Activated CD4-positive, alpha-beta T cell treated with anti-CD3 and anti-CD28 coated beads, Interleukin-2, amount 10 ng/mL, durations not matched to agents 7 days and 5 days (primary cell): ENCODE measurements around the gene FAAH2. TPM values are rescaled to one million over a fixed set of nuclear protein-coding genes. Genes with fewer than 3 reads are reported as not detected.

ENCODE experiments used
- CTCF ChIA-PET: fragments of 350-600 bp; sonication (Branson Sonifier 250); formaldehyde crosslinking; loops from one replicate; lab custom pipeline; 2021; ENCODE audit warnings: antibody characterized with exemption; lab: Charles Lee
- POLR2A ChIA-PET: fragments of 350-600 bp; sonication (Branson Sonifier 250); formaldehyde crosslinking; loops from one replicate; lab custom pipeline; 2021; ENCODE audit warnings: antibody characterized with exemption; lab: Charles Lee
- DNase-seq: peaks from one replicate; pipeline ENCODE4 v3.0.0-alpha.2; 2020
- H3K27ac Mint-ChIP-seq: one replicate; pipeline ENCODE4 v1.8.0; 2021; ENCODE audit warnings: mild to moderate bottlenecking, moderate library complexity, mixed read lengths
- H3K27me3 Mint-ChIP-seq: one replicate; pipeline ENCODE4 v1.8.0; 2021; ENCODE audit warnings: mixed read lengths
- H3K36me3 Mint-ChIP-seq: one replicate; pipeline ENCODE4 v1.8.0; 2021; ENCODE audit warnings: low read depth, mixed read lengths
- H3K4me1 Mint-ChIP-seq: one replicate; pipeline ENCODE4 v1.8.0; 2021; ENCODE audit warnings: mixed read lengths
- H3K4me3 Mint-ChIP-seq: one replicate; pipeline ENCODE4 v1.8.0; 2021; ENCODE audit warnings: mild to moderate bottlenecking, moderate library complexity, mixed read lengths
- H3K9me3 Mint-ChIP-seq: one replicate; pipeline ENCODE4 v1.8.0; 2021; ENCODE audit warnings: mixed read lengths
- total RNA-seq, 2 experiments: library from RNA; stranded (reverse); gene quantifications; one replicate each; pipeline ENCODE4 v1.2.3, GENCODE V29; 2021

The FAAH2 gene, protein sequence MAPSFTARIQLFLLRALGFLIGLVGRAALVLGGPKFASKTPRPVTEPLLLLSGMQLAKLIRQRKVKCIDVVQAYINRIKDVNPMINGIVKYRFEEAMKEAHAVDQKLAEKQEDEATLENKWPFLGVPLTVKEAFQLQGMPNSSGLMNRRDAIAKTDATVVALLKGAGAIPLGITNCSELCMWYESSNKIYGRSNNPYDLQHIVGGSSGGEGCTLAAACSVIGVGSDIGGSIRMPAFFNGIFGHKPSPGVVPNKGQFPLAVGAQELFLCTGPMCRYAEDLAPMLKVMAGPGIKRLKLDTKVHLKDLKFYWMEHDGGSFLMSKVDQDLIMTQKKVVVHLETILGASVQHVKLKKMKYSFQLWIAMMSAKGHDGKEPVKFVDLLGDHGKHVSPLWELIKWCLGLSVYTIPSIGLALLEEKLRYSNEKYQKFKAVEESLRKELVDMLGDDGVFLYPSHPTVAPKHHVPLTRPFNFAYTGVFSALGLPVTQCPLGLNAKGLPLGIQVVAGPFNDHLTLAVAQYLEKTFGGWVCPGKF
- total RNA-seq = 1 to 10 TPM; 1.4 to 1.9 TPM

GRCh38 chrX:57286507-57287251 is at the start of gene FAAH2:
FAAH2 (plus strand) TSS chrX:57286706; CDS start chrX:57286826, 120 bp downstream.
- ChIA-PET CTCF (no interaction called here), POLR2A (interaction anchor here (0.6 kb wide), 1 partner anchor 73 kb away, joined by 4 read pairs; no protein-coding TSS in a partner anchor)
- H3K4me1 Mint-ChIP-seq = peaks cover 45% of the 10 kb centered on the region
- no peaks in the 10 kb centered on the region for H3K27me3 Mint-ChIP-seq
- peak within 1 kb of the TSS; percentile 75 for H3K4me3 Mint-ChIP-seq
- H3K27ac Mint-ChIP-seq = peak within 1 kb of the TSS; percentile 89
- H3K36me3 Mint-ChIP-seq = no peaks in the 10 kb centered on the region
- DNase-seq = peak; percentile 45
- H3K9me3 Mint-ChIP-seq = no peaks in the 10 kb centered on the region

DNA sequence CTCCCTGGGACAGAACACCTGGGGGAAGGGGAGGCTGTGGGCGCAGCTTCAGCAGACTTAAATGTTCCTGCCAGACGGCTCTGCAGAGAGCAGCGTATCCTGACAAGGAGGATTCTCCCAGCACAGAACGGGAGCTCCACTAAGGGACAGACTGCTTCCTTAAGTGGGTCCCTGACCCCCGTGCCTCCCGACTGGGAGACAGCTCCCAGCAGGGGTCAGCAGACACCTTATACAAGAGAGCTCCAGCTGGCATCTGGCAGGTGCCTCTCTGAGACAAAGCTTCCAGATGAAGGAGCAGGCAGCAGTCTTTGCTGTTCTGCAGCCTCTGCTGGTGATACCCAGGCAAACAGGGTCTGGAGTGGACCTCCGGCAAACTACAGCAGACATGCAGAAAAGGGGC is 44.5 kb upstream of the FAAH2 start:
- H3K36me3 Mint-ChIP-seq = peaks cover 1% of the 10 kb centered on the region
- no peaks in the 10 kb centered on the region for H3K4me1 Mint-ChIP-seq
- ChIA-PET POLR2A (no interaction called here), CTCF (interaction anchor here (0.8 kb wide), 1 partner anchor 12 kb away, joined by 3 read pairs; no protein-coding TSS in a partner anchor)
- H3K27me3 Mint-ChIP-seq = no peaks in the 10 kb centered on the region
- H3K4me3 Mint-ChIP-seq = no peak overlapping the region
- no peak for DNase-seq
- H3K27ac Mint-ChIP-seq = no peak overlapping the region
- H3K9me3 Mint-ChIP-seq = peaks cover 5% of the 10 kb centered on the region

DNA sequence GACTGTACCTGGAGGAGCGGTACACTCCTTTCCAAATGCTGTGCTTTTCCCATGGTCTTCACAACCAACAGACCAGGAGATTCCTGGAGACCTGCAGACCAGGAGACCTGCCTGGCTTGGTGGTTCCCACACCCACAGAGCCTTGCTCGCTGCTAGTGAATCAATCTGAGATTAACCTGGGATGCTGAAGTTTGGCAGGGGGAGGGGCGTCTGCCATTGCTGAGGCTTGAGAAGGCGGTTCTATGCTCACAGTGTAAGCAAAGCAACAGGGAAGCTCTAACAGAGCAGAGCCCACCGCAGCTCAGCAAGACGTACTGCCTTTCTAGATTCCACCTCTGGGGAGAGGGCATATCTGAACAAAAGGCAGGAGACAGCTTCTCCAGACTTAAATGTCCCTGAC is 34.5 kb upstream of the FAAH2 start:
- H3K9me3 Mint-ChIP-seq = peaks cover 8% of the 10 kb centered on the region
- H3K27ac Mint-ChIP-seq = no peak overlapping the region
- no peaks in the 10 kb centered on the region for H3K4me1 Mint-ChIP-seq
- no peak for DNase-seq
- H3K27me3 Mint-ChIP-seq = no peaks in the 10 kb centered on the region
- ChIA-PET POLR2A (no interaction called here), CTCF (no interaction called here)
- H3K36me3 Mint-ChIP-seq = no peaks in the 10 kb centered on the region
- no peak overlapping the region for H3K4me3 Mint-ChIP-seq

GRCh38 chrX:57265126-57265525 is 21.4 kb upstream of the FAAH2 start:
- Mint-ChIP-seq H3K36me3 (no peaks in the 10 kb centered on the region), H3K9me3 (peaks cover 8% of the 10 kb centered on the region), H3K27ac (no peak overlapping the region), H3K4me1 (no peaks in the 10 kb centered on the region), H3K4me3 (no peak overlapping the region), H3K27me3 (no peaks in the 10 kb centered on the region)
- ChIA-PET POLR2A (no interaction called here), CTCF (interaction anchor here (1.1 kb wide), 1 partner anchor 17 kb away, joined by 3 read pairs; no protein-coding TSS in a partner anchor)
- DNase-seq = no peak

GRCh38 chrX:57266275-57266674 is 20.2 kb upstream of the FAAH2 start:
- H3K36me3 Mint-ChIP-seq = no peaks in the 10 kb centered on the region
- H3K27me3 Mint-ChIP-seq = no peaks in the 10 kb centered on the region
- H3K4me1 Mint-ChIP-seq = no peaks in the 10 kb centered on the region
- no peak overlapping the region for H3K4me3 Mint-ChIP-seq
- peaks cover 8% of the 10 kb centered on the region for H3K9me3 Mint-ChIP-seq
- no peak overlapping the region for H3K27ac Mint-ChIP-seq
- ChIA-PET POLR2A (no interaction called here), CTCF (interaction anchor here (1.1 kb wide), 1 partner anchor 16 kb away, joined by 3 read pairs; no protein-coding TSS in a partner anchor)
- no peak for DNase-seq

DNA sequence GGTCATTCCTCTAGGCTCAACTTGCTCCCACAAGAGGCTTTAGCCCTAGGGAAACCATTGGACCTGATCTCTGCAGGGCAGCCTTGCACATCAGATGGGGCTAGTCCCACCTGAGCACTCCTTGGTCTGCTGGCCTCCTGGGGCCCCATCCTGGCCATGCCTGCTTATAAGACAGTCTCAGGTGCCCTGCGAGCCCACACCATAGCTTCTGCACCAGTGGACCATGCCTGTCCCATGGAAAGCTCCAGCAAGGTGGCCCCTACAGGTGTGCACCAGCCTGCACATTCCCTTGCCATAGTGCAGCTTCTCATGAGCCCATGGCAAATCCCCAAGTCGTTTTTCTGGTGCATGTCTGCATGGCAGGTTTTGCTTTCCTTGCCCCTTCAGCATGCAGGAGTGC is 19.6 kb upstream of the FAAH2 start:
- ChIA-PET POLR2A (no interaction called here), CTCF (interaction anchor here (0.5 kb wide), 1 partner anchor 8 kb away, joined by 4 read pairs; no protein-coding TSS in a partner anchor)
- no peaks in the 10 kb centered on the region for H3K36me3 Mint-ChIP-seq
- H3K9me3 Mint-ChIP-seq = peaks cover 8% of the 10 kb centered on the region
- H3K4me1 Mint-ChIP-seq = no peaks in the 10 kb centered on the region
- H3K27me3 Mint-ChIP-seq = no peaks in the 10 kb centered on the region
- H3K27ac Mint-ChIP-seq = no peak overlapping the region
- DNase-seq = no peak
- H3K4me3 Mint-ChIP-seq = no peak overlapping the region

DNA sequence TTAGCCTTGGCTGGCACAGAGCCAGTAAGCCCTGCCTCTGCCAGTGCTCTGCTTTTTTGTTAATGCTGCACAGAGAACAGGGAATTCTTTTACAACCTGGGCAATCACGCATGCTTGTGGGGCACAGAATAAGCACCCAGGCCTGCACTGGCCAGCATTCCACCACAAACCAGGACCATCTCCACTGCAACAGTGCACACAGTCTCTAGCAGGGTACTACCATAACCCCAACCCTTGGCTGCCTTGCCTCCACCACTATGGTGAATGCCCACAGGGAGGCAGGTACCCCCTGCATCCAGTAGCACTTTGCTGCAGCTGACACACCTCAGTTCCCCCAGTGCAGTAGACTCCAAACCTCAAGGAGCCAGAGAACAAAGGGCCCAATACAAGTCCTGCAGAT is 19.2 kb upstream of the FAAH2 start:
- Mint-ChIP-seq H3K4me1 (no peaks in the 10 kb centered on the region), H3K27ac (no peak overlapping the region), H3K27me3 (no peaks in the 10 kb centered on the region), H3K4me3 (no peak overlapping the region), H3K9me3 (peaks cover 8% of the 10 kb centered on the region), H3K36me3 (no peaks in the 10 kb centered on the region)
- CTCF ChIA-PET = interaction anchor here (0.5 kb wide), 1 partner anchor 9 kb away, joined by 4 read pairs; no protein-coding TSS in a partner anchor
- DNase-seq = no peak
- POLR2A ChIA-PET = no interaction called here

GRCh38 chrX:57270980-57271379 is 15.5 kb upstream of the FAAH2 start:
- CTCF ChIA-PET = no interaction called here
- POLR2A ChIA-PET = no interaction called here
- Mint-ChIP-seq H3K4me1 (no peaks in the 10 kb centered on the region), H3K27me3 (no peaks in the 10 kb centered on the region), H3K9me3 (peaks cover 8% of the 10 kb centered on the region), H3K4me3 (no peak overlapping the region), H3K36me3 (no peaks in the 10 kb centered on the region), H3K27ac (no peak overlapping the region)
- no peak for DNase-seq

GRCh38 chrX:57282568-57282967 is 3.9 kb upstream of the FAAH2 start:
- peaks cover 32% of the 10 kb centered on the region for H3K4me1 Mint-ChIP-seq
- no peaks in the 10 kb centered on the region for H3K9me3 Mint-ChIP-seq
- POLR2A ChIA-PET = no interaction called here
- no peak for DNase-seq
- H3K27ac Mint-ChIP-seq = peak overlapping the region; percentile 75
- CTCF ChIA-PET = interaction anchor here (0.6 to 1.2 kb wide), 3 partner anchors 17 to 172 kb away, joined by 3 read pairs; no protein-coding TSS in a partner anchor
- H3K4me3 Mint-ChIP-seq = no peak overlapping the region
- H3K27me3 Mint-ChIP-seq = peaks cover 2% of the 10 kb centered on the region
- no peaks in the 10 kb centered on the region for H3K36me3 Mint-ChIP-seq

GRCh38 chrX:57285001-57285400 is 1.5 kb upstream of the FAAH2 start:
- H3K27ac Mint-ChIP-seq = no peak overlapping the region
- POLR2A ChIA-PET = interaction anchor here (0.6 kb wide), 1 partner anchor 470 kb away, joined by 3 read pairs; no protein-coding TSS in a partner anchor
- CTCF ChIA-PET = interaction anchor here (0.6 kb wide), 1 partner anchor 130 kb away, joined by 3 read pairs; no protein-coding TSS in a partner anchor
- H3K36me3 Mint-ChIP-seq = no peaks in the 10 kb centered on the region
- H3K4me1 Mint-ChIP-seq = peaks cover 41% of the 10 kb centered on the region
- no peak overlapping the region for H3K4me3 Mint-ChIP-seq
- no peaks in the 10 kb centered on the region for H3K27me3 Mint-ChIP-seq
- H3K9me3 Mint-ChIP-seq = no peaks in the 10 kb centered on the region
- no peak for DNase-seq

- DNase-seq = no peak
- peaks cover 39% of the 10 kb centered on the region for H3K4me1 Mint-ChIP-seq
- no peaks in the 10 kb centered on the region for H3K9me3 Mint-ChIP-seq
- no peaks in the 10 kb centered on the region for H3K27me3 Mint-ChIP-seq
- H3K27ac Mint-ChIP-seq = peak overlapping the region; percentile 13
- peaks cover 4% of the 10 kb centered on the region for H3K36me3 Mint-ChIP-seq
- ChIA-PET POLR2A (no interaction called here), CTCF (no interaction called here)
- no peak overlapping the region for H3K4me3 Mint-ChIP-seq
Observed at GRCh38 chrX:57289089-57289488, 2.6 kb downstream of the FAAH2 start.

DNA sequence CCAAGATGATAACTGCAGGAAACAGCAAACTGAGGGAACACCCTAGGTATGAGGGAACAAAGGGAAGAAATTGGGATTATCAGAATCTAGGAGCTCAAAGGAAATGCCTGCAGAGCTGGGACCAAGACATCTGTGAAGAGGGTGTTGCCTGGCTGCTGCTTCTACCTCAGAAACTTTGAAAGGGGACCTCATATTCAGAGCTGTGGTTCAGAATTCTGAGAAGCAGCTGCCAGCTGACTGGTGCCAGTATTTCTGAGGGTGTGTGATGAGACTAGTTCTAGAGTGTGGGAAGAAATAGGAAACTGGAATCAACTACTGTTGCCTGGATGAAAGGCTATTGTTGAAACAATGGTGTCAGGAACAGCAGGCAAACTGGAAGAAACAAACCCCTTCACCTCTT is 8.5 kb downstream of the FAAH2 start:
- H3K36me3 Mint-ChIP-seq = peaks cover 17% of the 10 kb centered on the region
- DNase-seq = no peak
- peaks cover 23% of the 10 kb centered on the region for H3K4me1 Mint-ChIP-seq
- no peaks in the 10 kb centered on the region for H3K27me3 Mint-ChIP-seq
- no peaks in the 10 kb centered on the region for H3K9me3 Mint-ChIP-seq
- ChIA-PET POLR2A (no interaction called here), CTCF (no interaction called here)
- no peak overlapping the region for H3K4me3 Mint-ChIP-seq
- H3K27ac Mint-ChIP-seq = no peak overlapping the region
